Vagina (tissue), 2 donors: ENCODE data around the gene ERCC2. TPM values are rescaled to one million over a fixed set of nuclear protein-coding genes. Genes with fewer than 3 reads are reported as not detected.

Source experiments
- DNase-seq, 2 donors: peaks; one replicate each; pipeline ENCODE4 v3.0.0-alpha.2; 2017; ENCODE audit errors: extremely low spot score in 2 of 2
- H3K27ac ChIP-seq: fragments of 200-600 bp; sonication (generic); one replicate; pipeline ENCODE4 v1.5.1; 2019
- H3K27me3 ChIP-seq: fragments of 200-600 bp; sonication (generic); one replicate; pipeline ENCODE4 v1.5.1; 2019
- H3K36me3 ChIP-seq, 2 donors: fragments of 200-600 bp; sonication (generic); one replicate each; pipeline ENCODE4 v1.5.1; 2017 to 2019
- H3K4me1 ChIP-seq: fragments of 200-600 bp; sonication (generic); one replicate; pipeline ENCODE4 v1.5.1; 2019
- H3K4me3 ChIP-seq, 2 donors: fragments of 200-600 bp; sonication (generic); 1 replicate in 1 of 2; 2 replicates in 1 of 2; pipeline ENCODE4 v1.5.1; 2016 to 2019
- H3K9me3 ChIP-seq: fragments of 200-600 bp; sonication (generic); one replicate; pipeline ENCODE4 v1.5.1; 2019
- POLR2A ChIP-seq, 2 donors: fragments of 450-650 bp; IDR thresholded peaks; one replicate each; pipeline ENCODE4 v1.6.1; 2017; ENCODE audit warnings: antibody characterized with exemption in 2 of 2, mild to moderate bottlenecking in 2 of 2, moderate library complexity in 2 of 2
- POLR2AphosphoS5 ChIP-seq, 2 donors: sonication (generic); formaldehyde crosslinking; IDR thresholded peaks; one replicate each; pipeline ENCODE4 v1.9.0; 2017; ENCODE audit warnings: antibody characterized with exemption in 2 of 2, mild to moderate bottlenecking in 2 of 2, low read depth in 1 of 2; ENCODE audit not compliant: insufficient read depth in 1 of 2
- intact Hi-C: fragments of 100-400 bp; cut with DNase I; formaldehyde crosslinking; loops from one replicate; pipeline ENCODE4 v1.15.1; 2023
- total RNA-seq: library from RNA; depleted of rRNA; stranded (reverse); fragments of >200 nt; gene quantifications from one replicate; pipeline ENCODE4 v1.2.3, GENCODE V29; 2016
- TF ChIP-seq, protein P1 (sequence below), 3 experiments: fragments of 450-650 bp in 2 of 3; fragments of 200-600 bp in 1 of 3; sonication (generic) in 1 of 3; IDR thresholded peaks; one replicate each; pipeline ENCODE4 v1.5.1; 2017 to 2019; ENCODE audit warnings: antibody characterized with exemption in 3 of 3, mild to moderate bottlenecking in 2 of 3, moderate library complexity in 2 of 3

ERCC2 gene
- total RNA-seq, 1 donor from 2014 or later = 17.9 TPM

DNA sequence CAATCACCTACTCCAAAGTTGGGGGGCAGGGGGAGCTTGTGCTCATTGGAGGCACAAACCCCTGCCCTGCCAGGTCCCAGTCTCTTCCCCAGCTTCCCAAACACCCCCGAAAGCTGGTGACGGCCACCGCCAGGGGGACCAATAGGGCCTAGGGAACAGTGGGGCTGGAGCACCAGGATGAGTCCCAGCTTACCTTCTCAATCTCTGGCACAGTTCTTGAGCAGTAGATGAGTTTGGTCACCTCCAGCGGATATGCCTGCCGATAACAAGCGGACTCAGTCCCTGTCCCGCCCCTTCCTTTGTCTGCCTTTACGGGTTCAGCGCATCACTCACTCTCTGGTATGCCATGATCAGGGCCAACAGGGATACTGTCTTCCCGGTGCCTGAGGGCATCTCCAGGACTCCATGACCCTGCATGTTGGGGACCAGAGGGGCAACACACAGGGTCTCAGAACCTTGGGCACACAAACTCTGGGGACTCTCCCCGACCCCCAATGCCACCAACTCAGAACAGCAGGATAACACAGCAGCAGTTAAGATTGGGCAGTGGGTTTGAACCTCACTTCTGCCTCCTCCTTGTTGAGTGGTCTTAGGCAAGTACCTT, 1.5 kb downstream of the ERCC2 start:
- H3K27me3 ChIP-seq = no peaks in the 10 kb centered on the region
- intact Hi-C loops = no loop called here
- H3K4me1 ChIP-seq = peaks cover 11% of the 10 kb centered on the region
- no peak for DNase-seq
- H3K4me3 ChIP-seq = no peak overlapping the region
- no peaks in the 10 kb centered on the region for H3K9me3 ChIP-seq
- no peak overlapping the region for H3K27ac ChIP-seq
- H3K36me3 ChIP-seq = no peaks in the 10 kb centered on the region
- TF ChIP-seq, protein P1, sequence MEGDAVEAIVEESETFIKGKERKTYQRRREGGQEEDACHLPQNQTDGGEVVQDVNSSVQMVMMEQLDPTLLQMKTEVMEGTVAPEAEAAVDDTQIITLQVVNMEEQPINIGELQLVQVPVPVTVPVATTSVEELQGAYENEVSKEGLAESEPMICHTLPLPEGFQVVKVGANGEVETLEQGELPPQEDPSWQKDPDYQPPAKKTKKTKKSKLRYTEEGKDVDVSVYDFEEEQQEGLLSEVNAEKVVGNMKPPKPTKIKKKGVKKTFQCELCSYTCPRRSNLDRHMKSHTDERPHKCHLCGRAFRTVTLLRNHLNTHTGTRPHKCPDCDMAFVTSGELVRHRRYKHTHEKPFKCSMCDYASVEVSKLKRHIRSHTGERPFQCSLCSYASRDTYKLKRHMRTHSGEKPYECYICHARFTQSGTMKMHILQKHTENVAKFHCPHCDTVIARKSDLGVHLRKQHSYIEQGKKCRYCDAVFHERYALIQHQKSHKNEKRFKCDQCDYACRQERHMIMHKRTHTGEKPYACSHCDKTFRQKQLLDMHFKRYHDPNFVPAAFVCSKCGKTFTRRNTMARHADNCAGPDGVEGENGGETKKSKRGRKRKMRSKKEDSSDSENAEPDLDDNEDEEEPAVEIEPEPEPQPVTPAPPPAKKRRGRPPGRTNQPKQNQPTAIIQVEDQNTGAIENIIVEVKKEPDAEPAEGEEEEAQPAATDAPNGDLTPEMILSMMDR (IDR thresholded peaks at IDR 0.05) = no peak

DNA sequence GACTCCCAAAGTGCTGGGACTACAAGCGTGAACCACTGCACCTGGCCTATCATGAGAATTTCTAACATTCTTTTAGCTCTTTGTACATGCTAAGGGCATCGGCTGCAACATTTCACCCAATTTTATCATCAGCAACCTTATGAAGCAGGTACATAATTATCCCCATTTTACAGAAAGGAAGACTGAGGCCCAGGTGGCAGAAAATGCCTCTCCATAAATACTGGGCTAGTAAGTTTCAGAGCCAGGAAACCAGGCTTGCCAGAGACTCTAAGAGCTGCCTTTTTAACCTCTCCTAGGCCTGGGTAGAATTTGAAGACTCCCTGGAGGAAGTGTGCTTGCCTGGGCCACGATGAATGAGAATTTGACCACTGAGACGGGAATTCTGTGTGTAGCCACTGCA, 2.2 kb downstream of the ERCC2 start:
- no peaks in the 10 kb centered on the region for H3K27me3 ChIP-seq
- TF ChIP-seq, protein P1 (IDR thresholded peaks at IDR 0.05) = no peak
- TF ChIP-seq POLR2A (IDR thresholded peaks at IDR 0.05) (no peak), POLR2AphosphoS5 (IDR thresholded peaks at IDR 0.05; ENCODE audit: insufficient read depth in 1 of 2, low read depth in 1 of 2) (no peak)
- no peak overlapping the region for H3K27ac ChIP-seq
- no peaks in the 10 kb centered on the region for H3K9me3 ChIP-seq
- H3K4me3 ChIP-seq = no peak overlapping the region
- DNase-seq = no peak
- no peaks in the 10 kb centered on the region for H3K36me3 ChIP-seq
- intact Hi-C loops = no loop called here
- H3K4me1 ChIP-seq = peaks cover 11% of the 10 kb centered on the region

DNA sequence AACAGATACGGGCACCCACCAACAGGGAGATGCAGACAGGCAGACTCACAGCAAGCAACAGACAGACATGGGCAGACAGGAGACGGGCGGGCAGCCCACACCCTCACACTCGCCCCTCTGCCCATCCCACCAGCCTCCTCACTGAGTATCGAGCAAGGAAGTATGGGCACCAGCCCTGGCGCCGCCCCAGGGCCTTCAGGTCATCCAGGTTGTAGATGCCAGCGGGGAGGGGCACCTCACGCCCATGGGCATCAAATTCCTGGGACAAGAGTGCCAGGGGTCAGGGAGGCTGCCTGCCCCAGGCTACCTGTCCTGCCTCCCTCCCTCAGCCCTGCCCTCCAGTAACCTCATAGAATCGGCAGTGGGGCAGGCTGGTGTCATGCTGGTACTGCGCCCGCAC, 5.7 kb downstream of the ERCC2 start:
- Histone ChIP-seq H3K27ac (no peak overlapping the region), H3K4me3 (no peak overlapping the region), H3K36me3 (peaks cover 0 to 7% of the 10 kb centered on the region in 2 donors), H3K4me1 (peaks cover 6% of the 10 kb centered on the region), H3K9me3 (no peaks in the 10 kb centered on the region), H3K27me3 (no peaks in the 10 kb centered on the region)
- TF ChIP-seq POLR2A (IDR thresholded peaks at IDR 0.05) (no peak), POLR2AphosphoS5 (IDR thresholded peaks at IDR 0.05; ENCODE audit: insufficient read depth in 1 of 2, low read depth in 1 of 2) (no peak)
- TF ChIP-seq, protein P1 (IDR thresholded peaks at IDR 0.05) = no peak
- intact Hi-C loops = no loop called here
- DNase-seq = no peak

DNA sequence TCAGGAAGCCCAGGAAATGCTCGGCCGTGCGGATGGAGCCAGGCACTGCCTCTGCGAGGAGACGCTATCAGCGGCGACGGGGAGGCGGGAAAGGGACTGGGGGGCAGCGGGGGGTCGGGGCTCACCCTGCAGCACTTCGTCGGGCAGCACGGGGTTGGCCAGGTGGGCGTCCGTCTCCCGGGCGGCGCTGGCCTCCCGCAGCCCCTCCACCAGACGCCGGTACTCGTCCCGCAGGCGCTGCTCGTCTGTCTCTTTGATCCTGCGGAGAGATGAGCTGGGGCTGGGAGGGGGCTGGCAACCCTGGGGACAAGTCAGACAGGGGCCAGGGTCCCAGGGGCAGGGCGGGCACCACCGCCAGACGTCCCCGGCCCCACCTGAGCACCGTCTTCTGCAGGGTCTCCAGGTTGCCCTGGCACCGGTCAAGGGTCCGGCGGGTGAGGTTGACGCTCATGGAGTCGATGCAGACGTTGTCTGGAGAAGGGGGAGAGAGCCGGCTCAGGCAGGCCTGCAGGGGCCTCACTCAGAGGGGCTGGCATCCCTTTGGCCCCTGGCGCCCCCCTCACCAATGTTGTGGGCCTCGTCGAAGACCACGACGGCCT, 6.4 kb downstream of the ERCC2 start:
- no peak overlapping the region for H3K4me3 ChIP-seq
- H3K36me3 ChIP-seq = peaks cover 0 to 7% of the 10 kb centered on the region in 2 donors
- no peak for DNase-seq
- intact Hi-C loops = no loop called here
- H3K27ac ChIP-seq = no peak overlapping the region
- no peak for TF ChIP-seq POLR2A (IDR thresholded peaks at IDR 0.05)
- TF ChIP-seq POLR2AphosphoS5 (IDR thresholded peaks at IDR 0.05; ENCODE audit: insufficient read depth in 1 of 2, low read depth in 1 of 2) = no peak
- TF ChIP-seq, protein P1 (IDR thresholded peaks at IDR 0.05) = no peak
- H3K9me3 ChIP-seq = no peaks in the 10 kb centered on the region
- H3K4me1 ChIP-seq = no peaks in the 10 kb centered on the region
- H3K27me3 ChIP-seq = no peaks in the 10 kb centered on the region

DNA sequence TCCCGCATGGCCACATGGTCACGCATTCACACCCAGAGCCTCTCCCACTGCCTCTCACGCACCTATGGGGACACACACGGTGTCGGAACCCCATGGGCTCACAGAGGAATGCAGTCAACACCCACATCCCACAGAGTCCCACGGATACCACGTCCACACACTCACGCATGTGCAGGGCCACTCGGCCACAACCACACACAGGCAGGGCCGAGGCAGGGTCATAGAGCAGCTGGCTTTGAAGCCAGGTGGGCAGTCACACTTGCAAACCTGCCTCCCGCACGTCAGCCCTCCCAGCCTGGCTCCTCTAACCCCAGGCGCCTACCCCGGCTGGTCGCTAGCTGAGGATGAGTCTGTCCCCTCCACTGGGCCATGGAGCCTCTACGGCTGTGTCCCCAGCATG, 8.1 kb downstream of the ERCC2 start:
- Histone ChIP-seq H3K27me3 (no peaks in the 10 kb centered on the region), H3K27ac (no peak overlapping the region), H3K9me3 (no peaks in the 10 kb centered on the region), H3K4me1 (no peaks in the 10 kb centered on the region), H3K36me3 (peaks cover 0 to 7% of the 10 kb centered on the region in 2 donors), H3K4me3 (no peak overlapping the region)
- DNase-seq = no peak
- TF ChIP-seq POLR2A (IDR thresholded peaks at IDR 0.05) = no peak
- no peak for TF ChIP-seq POLR2AphosphoS5 (IDR thresholded peaks at IDR 0.05; ENCODE audit: insufficient read depth in 1 of 2, low read depth in 1 of 2)
- TF ChIP-seq, protein P1 (IDR thresholded peaks at IDR 0.05) = no peak
- intact Hi-C loops = no loop called here
